Measurements from ENCODE around the gene ING4. TPM values are rescaled to one million over a fixed set of nuclear protein-coding genes. Genes with fewer than 3 reads are reported as not detected.

The ING4 gene
- total RNA-seq, 1 donor from 2014 or later = 41.3 TPM

DNA sequence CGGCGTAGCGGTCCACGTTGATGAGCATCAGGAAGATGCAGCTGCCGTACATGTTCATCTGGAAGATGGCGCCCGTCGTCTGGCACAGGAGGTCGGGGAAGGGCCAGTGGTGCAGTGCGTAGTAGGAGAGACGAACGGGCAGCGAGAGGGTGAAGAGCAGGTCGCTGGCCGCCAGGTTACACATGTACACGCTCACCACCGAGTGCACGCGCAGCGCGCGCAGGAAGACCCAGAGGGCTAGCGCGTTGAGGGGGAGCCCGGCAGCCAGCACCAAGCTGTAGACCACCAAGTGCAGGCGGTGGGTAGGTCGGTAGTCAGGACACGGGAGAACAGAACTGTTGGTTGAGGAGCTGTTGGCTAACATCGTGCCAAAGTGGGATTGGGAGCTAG, 42.0 kb downstream of the ING4 start:
- no peaks in the 10 kb centered on the region for H3K9me3 ChIP-seq
- H3K4me3 ChIP-seq = peak overlapping the region; percentile 33
- intact Hi-C loops (cut with DNase I) = no loop called here
- DNase-seq = no peak
- TF ChIP-seq, protein P1, sequence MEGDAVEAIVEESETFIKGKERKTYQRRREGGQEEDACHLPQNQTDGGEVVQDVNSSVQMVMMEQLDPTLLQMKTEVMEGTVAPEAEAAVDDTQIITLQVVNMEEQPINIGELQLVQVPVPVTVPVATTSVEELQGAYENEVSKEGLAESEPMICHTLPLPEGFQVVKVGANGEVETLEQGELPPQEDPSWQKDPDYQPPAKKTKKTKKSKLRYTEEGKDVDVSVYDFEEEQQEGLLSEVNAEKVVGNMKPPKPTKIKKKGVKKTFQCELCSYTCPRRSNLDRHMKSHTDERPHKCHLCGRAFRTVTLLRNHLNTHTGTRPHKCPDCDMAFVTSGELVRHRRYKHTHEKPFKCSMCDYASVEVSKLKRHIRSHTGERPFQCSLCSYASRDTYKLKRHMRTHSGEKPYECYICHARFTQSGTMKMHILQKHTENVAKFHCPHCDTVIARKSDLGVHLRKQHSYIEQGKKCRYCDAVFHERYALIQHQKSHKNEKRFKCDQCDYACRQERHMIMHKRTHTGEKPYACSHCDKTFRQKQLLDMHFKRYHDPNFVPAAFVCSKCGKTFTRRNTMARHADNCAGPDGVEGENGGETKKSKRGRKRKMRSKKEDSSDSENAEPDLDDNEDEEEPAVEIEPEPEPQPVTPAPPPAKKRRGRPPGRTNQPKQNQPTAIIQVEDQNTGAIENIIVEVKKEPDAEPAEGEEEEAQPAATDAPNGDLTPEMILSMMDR (IDR thresholded peaks at IDR 0.05) = no peak
- no peak overlapping the region for H3K27ac ChIP-seq
- H3K4me1 ChIP-seq = peaks cover 23% of the 10 kb centered on the region
- no peaks in the 10 kb centered on the region for H3K27me3 ChIP-seq (ENCODE audit: low read depth)
- ATAC-seq = no peak
- H3K36me3 ChIP-seq = no peaks in the 10 kb centered on the region

DNA sequence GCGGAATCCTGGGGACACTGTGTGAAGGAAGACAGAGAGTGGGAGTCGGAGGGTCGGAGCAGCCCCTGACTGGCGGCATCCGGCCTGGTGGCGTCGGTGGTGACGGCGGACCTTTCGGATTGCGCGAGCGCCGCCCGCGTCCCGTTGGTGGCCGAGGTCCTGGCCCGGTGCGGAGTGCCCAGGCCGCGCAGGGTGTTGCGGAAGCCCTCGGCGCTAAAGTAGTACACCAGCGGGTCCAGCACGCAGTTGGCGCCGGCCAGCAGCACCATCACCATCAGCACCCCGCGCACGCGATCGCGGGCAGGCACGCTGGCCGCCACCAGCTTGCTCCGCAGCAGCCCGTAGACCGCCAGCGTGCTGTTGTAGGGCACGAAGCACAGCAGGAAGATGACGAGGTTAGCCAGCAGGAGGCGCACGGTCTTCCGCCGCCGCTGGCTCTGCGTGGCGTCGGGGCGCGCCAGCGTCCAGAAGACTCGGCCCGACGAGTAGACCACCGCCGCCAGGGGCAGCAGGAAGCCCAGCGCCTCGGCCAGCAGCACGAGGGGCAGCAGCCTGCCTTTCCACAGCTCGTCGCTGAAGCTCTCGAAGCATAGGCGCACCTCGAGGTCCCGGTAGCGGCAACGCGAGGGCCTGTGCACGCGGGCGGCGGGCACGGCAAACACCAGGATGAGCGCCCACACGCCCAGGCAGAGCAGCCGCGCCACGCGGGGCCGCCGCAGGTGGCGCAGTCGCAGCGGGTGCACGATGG, 42.6 kb downstream of the ING4 start:
- no peak overlapping the region for H3K27ac ChIP-seq
- ATAC-seq (peak; percentile 66 to 69), DNase-seq (peak; percentile 73)
- H3K36me3 ChIP-seq = no peaks in the 10 kb centered on the region
- peak overlapping the region; percentile 33 for H3K4me3 ChIP-seq
- peaks cover 23% of the 10 kb centered on the region for H3K4me1 ChIP-seq
- TF ChIP-seq, protein P1 (IDR thresholded peaks at IDR 0.05) = peak; percentile 50
- H3K9me3 ChIP-seq = no peaks in the 10 kb centered on the region
- intact Hi-C loops (cut with DNase I) = no loop called here
- H3K27me3 ChIP-seq (ENCODE audit: low read depth) = no peaks in the 10 kb centered on the region

DNA sequence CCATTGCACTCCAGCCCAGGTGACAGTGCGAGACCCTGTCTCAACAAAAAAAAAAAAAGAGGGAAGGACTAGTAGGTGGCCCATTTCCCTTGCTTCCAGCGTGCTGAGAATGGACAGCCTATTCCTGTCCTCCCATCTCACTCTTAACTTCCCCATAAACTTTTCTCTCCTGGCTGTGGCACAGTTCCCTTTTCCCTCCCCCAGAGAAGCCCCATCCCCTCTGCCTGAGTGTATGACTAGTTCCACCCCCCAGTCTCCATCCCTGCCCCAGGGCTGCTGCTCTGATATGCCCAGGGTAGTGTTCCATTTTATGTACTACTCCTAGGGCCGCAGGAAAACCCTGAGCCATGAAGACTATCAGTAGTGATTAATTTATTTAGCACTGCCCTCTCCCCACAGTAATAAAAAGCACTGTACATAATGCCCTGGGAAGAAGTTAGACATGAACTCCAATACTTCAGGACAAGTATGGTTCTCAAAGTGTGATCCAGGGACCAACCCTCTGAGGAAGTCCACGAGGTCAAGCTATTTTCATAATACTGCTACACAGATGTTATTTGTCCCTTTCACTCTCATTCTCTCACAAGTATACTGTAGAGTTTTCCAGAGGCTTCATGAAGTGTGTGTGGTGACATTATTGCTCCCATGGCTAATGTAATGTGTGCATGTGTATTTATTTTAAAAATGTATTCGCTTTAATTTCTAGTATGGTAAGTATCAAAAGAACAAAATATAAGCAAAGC, 44.3 kb downstream of the ING4 start:
- Histone ChIP-seq H3K27ac (no peak overlapping the region), H3K9me3 (no peaks in the 10 kb centered on the region), H3K4me1 (peaks cover 28% of the 10 kb centered on the region), H3K36me3 (no peaks in the 10 kb centered on the region), H3K27me3 (ENCODE audit: low read depth) (no peaks in the 10 kb centered on the region), H3K4me3 (no peak overlapping the region)
- intact Hi-C loops (cut with DNase I) = no loop called here
- ATAC-seq = no peak
- DNase-seq = no peak
- TF ChIP-seq, protein P1 (IDR thresholded peaks at IDR 0.05) = no peak

DNA sequence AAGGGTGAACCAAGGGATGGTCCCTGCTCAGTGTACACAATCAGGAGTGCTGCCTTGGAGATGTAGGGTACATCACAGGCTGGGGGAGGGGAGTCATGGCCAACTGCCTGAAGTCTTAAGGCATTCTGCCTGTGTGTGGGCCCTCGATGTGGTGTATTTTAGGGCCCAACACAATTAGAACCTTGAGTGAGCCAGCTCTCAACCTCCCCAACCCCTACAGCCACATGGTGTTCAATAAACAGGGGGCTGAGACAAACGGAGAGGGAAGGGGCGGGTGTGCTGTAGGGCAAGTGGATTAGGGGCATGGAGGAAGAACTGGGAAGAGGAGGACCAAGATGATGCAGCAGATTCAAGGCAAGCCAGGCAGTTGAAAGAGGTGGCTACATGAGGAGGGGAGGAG, 47.1 kb downstream of the ING4 start:
- no peaks in the 10 kb centered on the region for H3K27me3 ChIP-seq (ENCODE audit: low read depth)
- no peak overlapping the region for H3K27ac ChIP-seq
- no peaks in the 10 kb centered on the region for H3K36me3 ChIP-seq
- TF ChIP-seq, protein P1 (IDR thresholded peaks at IDR 0.05) = no peak
- no peaks in the 10 kb centered on the region for H3K9me3 ChIP-seq
- no peak for DNase-seq
- intact Hi-C loops (cut with DNase I) = no loop called here
- no peak for ATAC-seq
- no peak overlapping the region for H3K4me3 ChIP-seq
- peaks cover 50% of the 10 kb centered on the region for H3K4me1 ChIP-seq

DNA sequence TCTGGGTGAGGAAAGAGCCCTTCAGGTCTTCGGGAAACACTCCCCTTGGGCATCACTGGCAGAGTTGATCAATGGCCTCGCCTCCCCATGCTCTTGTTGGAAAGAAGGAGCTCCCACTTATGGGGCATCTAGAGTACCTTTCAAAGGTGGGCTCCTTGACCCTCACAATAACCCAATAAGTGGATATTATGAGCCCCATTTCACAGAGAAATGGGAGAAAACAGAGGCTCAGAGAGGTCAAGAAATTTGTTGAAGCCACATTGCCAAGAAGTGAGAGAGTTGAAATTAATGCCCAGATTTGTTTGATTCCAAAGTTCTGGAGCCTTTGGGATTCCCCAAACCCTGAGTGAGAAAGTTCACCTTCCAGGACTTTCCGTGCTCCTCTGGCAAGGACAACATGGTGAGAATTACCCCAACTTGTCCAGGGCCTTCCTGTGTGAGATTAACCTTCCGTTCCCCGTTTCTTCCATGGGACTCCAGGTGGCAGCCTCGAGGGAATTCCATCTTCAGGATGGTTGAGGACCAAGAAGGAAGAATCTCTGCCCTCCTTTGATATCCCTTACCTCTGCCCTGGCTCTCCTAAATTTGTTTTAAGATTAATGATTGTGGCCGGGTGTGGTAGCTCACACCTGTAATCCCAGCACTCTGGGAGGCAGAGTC, 48.3 kb downstream of the ING4 start:
- Histone ChIP-seq H3K4me1 (peaks cover 41% of the 10 kb centered on the region), H3K27me3 (ENCODE audit: low read depth) (no peaks in the 10 kb centered on the region), H3K36me3 (no peaks in the 10 kb centered on the region), H3K27ac (peak overlapping the region; percentile 86), H3K4me3 (peak overlapping the region; percentile 5), H3K9me3 (no peaks in the 10 kb centered on the region)
- ATAC-seq = no peak
- no peak for DNase-seq
- intact Hi-C loops (cut with DNase I) = no loop called here
- TF ChIP-seq, protein P1 (IDR thresholded peaks at IDR 0.05) = no peak

Data from lower lobe of right lung (tissue), 2 donors.